ENCODE measurements around the gene ARL5B.
"Not testable (repeated sequence)": the region's sequence is repeated elsewhere in the genome, so short reads cannot be mapped to it uniquely, and the experiment has no call there.

The ARL5B gene

GRCh38 chr10:18659125-18659818 lies at the start of gene ARL5B:
Gene ARL5B (plus strand): TSS chr10:18659431. CDS start chr10:18659638, 207 bp downstream.
- H3K9me3 ChIP-seq (replicated peaks in 1 of 11): no peaks in the 10 kb centered on the region; a peak in 1 of 22 replicates
- peaks cover 6 to 39% (median 26%) of the 10 kb centered on the region in 11 experiments; a peak in 15 of 22 replicates for H3K36me3 ChIP-seq
- H3K27ac ChIP-seq: peak within 1 kb of the TSS; percentile 93 to 99 (median 98)
- peaks cover 28 to 35% (median 31%) of the 10 kb centered on the region in 10 experiments for H3K4me1 ChIP-seq
- H3K4me3 ChIP-seq: peak within 1 kb of the TSS; percentile 85 to 98 (median 94)
- no peak for TF ChIP-seq Cebpa-rat (IDR thresholded peaks at IDR 0.05)
- H3K4me2 ChIP-seq: peak within 1 kb of the TSS; percentile 85 to 97 (median 93)
- H3K27me3 ChIP-seq: no peaks in the 10 kb centered on the region
- peak within 1 kb of the TSS; percentile 95 to 99 (median 98) for H3K9ac ChIP-seq
- peaks cover 23 to 48% (median 39%) of the 10 kb centered on the region in 11 experiments; a peak in 20 of 22 replicates for H4K20me1 ChIP-seq

GRCh38 chr10:18610517-18610916 lies 48.7 kb upstream of the ARL5B start:
- Histone ChIP-seq H3K9ac (no peak overlapping the region), H3K27ac (no peak overlapping the region; a peak in 1 of 22 replicates), H3K4me1 (peaks cover 0 to 6% (median 0%) of the 10 kb centered on the region in 10 experiments; a peak in 4 of 20 replicates)

GRCh38 chr10:18611168-18611567 lies 48.1 kb upstream of the ARL5B start:
- H3K36me3 ChIP-seq: peaks cover 26 to 87% (median 59%) of the 10 kb centered on the region in 11 experiments
- H3K4me1 ChIP-seq: peaks cover 0 to 6% (median 0%) of the 10 kb centered on the region in 10 experiments; a peak in 4 of 20 replicates
- no peaks in the 10 kb centered on the region for H4K20me1 ChIP-seq
- no peak overlapping the region for H3K4me3 ChIP-seq
- no peaks in the 10 kb centered on the region for H3K27me3 ChIP-seq
- no peak overlapping the region for H3K9ac ChIP-seq
- H3K27ac ChIP-seq: no peak overlapping the region
- no peak overlapping the region for H3K4me2 ChIP-seq
- no peak for TF ChIP-seq Cebpa-rat (IDR thresholded peaks at IDR 0.05)
- no peaks in the 10 kb centered on the region for H3K9me3 ChIP-seq (replicated peaks in 1 of 11)

More at GRCh38 chr10:18610517-18610916, 48.7 kb upstream of the ARL5B start:
- TF ChIP-seq Cebpa-rat (IDR thresholded peaks at IDR 0.05): no peak
- H3K4me2 ChIP-seq: no peak overlapping the region
- H3K9me3 ChIP-seq (replicated peaks in 1 of 11): no peaks in the 10 kb centered on the region
- H3K36me3 ChIP-seq: peaks cover 28 to 87% (median 58%) of the 10 kb centered on the region in 11 experiments
- H3K27me3 ChIP-seq: no peaks in the 10 kb centered on the region
- H4K20me1 ChIP-seq: no peaks in the 10 kb centered on the region
- H3K4me3 ChIP-seq: no peak overlapping the region

- Histone ChIP-seq H3K9ac (no peak overlapping the region), H4K20me1 (no peaks in the 10 kb centered on the region), H3K4me3 (no peak overlapping the region), H3K27me3 (no peaks in the 10 kb centered on the region), H3K27ac (no peak overlapping the region), H3K9me3 (replicated peaks in 1 of 11) (no peaks in the 10 kb centered on the region), H3K4me1 (peaks cover 0 to 3% (median 0%) of the 10 kb centered on the region in 10 experiments; a peak in 4 of 20 replicates), H3K4me2 (no peak overlapping the region), H3K36me3 (peaks cover 18 to 72% (median 46%) of the 10 kb centered on the region in 11 experiments; a peak in 21 of 22 replicates)
- no peak for TF ChIP-seq Cebpa-rat (IDR thresholded peaks at IDR 0.05)
Observed at GRCh38 chr10:18615618-18616017, 43.6 kb upstream of the ARL5B start.

- Histone ChIP-seq H3K4me1 (no peaks in the 10 kb centered on the region), H3K27ac (peak overlapping the region in 2 of 11 experiments; percentile 22 to 34; a peak in 2 of 22 replicates), H3K9me3 (replicated peaks in 1 of 11) (no peaks in the 10 kb centered on the region), H3K4me3 (no peak overlapping the region), H4K20me1 (no peaks in the 10 kb centered on the region), H3K36me3 (peaks cover 18 to 77% (median 43%) of the 10 kb centered on the region in 11 experiments; a peak in 21 of 22 replicates), H3K27me3 (no peaks in the 10 kb centered on the region), H3K4me2 (no peak overlapping the region), H3K9ac (no peak overlapping the region)
- TF ChIP-seq Cebpa-rat (IDR thresholded peaks at IDR 0.05): no peak
Observed at GRCh38 chr10:18616337-18616736, 42.9 kb upstream of the ARL5B start.

DNA sequence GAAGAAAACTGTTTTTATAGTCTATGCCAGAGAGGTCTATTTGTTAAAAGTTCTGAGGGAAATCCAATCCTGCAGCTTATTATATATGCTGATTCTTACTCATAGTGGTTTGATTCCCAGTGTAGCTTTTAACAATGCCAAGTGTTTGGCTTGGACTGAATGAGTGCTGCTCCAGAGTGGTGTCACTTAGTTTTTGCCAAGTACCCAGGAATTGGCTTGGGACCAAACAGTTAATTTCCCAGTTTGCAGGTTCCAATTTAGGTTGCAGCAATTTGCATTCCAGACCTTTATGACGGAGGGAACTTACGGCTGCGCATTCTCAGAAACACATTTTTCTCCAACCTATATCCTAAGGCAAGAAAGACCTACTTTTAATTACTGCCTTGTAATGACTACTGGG lies 40.2 kb upstream of the ARL5B start:
- no peak overlapping the region for H3K4me2 ChIP-seq
- H3K9me3 ChIP-seq (replicated peaks in 1 of 11): no peaks in the 10 kb centered on the region
- no peak overlapping the region for H3K4me3 ChIP-seq
- H3K27me3 ChIP-seq: no peaks in the 10 kb centered on the region
- no peak for TF ChIP-seq Cebpa-rat (IDR thresholded peaks at IDR 0.05)
- peaks cover 5 to 66% (median 29%) of the 10 kb centered on the region in 11 experiments; a peak in 19 of 22 replicates for H3K36me3 ChIP-seq
- H3K4me1 ChIP-seq: peaks cover 0 to 9% (median 0%) of the 10 kb centered on the region in 10 experiments; a peak in 2 of 20 replicates
- H4K20me1 ChIP-seq: no peaks in the 10 kb centered on the region
- H3K27ac ChIP-seq: no peak overlapping the region
- H3K9ac ChIP-seq: no peak overlapping the region

- Histone ChIP-seq H3K9me3 (replicated peaks in 1 of 11) (no peaks in the 10 kb centered on the region), H3K9ac (no peak overlapping the region), H4K20me1 (no peaks in the 10 kb centered on the region), H3K36me3 (peaks cover 5 to 57% (median 26%) of the 10 kb centered on the region in 11 experiments; a peak in 19 of 22 replicates), H3K27ac (no peak overlapping the region), H3K4me1 (peaks cover 0 to 11% (median 0%) of the 10 kb centered on the region in 10 experiments; a peak in 2 of 20 replicates), H3K27me3 (no peaks in the 10 kb centered on the region), H3K4me3 (no peak overlapping the region), H3K4me2 (no peak overlapping the region)
- no peak for TF ChIP-seq Cebpa-rat (IDR thresholded peaks at IDR 0.05)
Observed at GRCh38 chr10:18620856-18621255, 38.4 kb upstream of the ARL5B start.

DNA sequence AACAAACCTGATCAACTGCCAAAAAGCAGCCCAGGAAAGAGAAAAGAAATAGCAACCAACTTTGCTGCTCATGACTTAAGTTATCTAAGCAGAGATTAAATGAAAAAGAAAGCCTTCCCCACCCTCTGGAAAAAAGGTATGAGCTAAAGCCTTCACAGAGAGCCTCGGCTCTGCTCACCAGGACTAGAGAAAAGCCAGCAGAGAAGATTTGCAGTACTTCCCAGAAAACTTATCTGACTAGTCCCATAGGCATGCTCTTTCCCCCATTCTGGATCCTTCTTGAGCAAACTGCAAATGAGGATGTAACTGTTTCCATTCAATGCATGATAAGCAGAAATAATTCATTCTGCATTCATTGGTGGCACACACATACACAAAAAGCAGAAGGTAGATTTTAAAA lies 35.6 kb upstream of the ARL5B start:
- not testable (repeated sequence) for H3K27ac ChIP-seq; H3K27me3 ChIP-seq; H4K20me1 ChIP-seq; H3K9ac ChIP-seq; H3K9me3 ChIP-seq (replicated peaks in 1 of 11); H3K4me3 ChIP-seq
- 0 out of 22 replicates have a peak overlapping the region, but pooled peaks of 1 of the 11 experiments have one; percentile 10 for H3K4me2 ChIP-seq
- peaks cover 0 to 19% (median 9%) of the 10 kb centered on the region in 10 experiments; a peak in 16 of 20 replicates for H3K4me1 ChIP-seq
- peaks cover 5 to 47% (median 29%) of the 10 kb centered on the region in 11 experiments; a peak in 19 of 22 replicates for H3K36me3 ChIP-seq

- no peaks in the 10 kb centered on the region for H3K9me3 ChIP-seq (replicated peaks in 1 of 11)
- H3K4me2 ChIP-seq: peak overlapping the region in 3 of 11 experiments; percentile 48 to 75 (median 65); a peak in 5 of 22 replicates
- no peak overlapping the region for H3K4me3 ChIP-seq
- TF ChIP-seq Cebpa-rat (IDR thresholded peaks at IDR 0.05): no peak
- H3K27ac ChIP-seq: no peak overlapping the region
- no peak overlapping the region for H3K9ac ChIP-seq
- H4K20me1 ChIP-seq: no peaks in the 10 kb centered on the region
- peaks cover 4 to 31% (median 18%) of the 10 kb centered on the region in 11 experiments; a peak in 19 of 22 replicates for H3K36me3 ChIP-seq
- peaks cover 0 to 19% (median 9%) of the 10 kb centered on the region in 10 experiments; a peak in 16 of 20 replicates for H3K4me1 ChIP-seq
- no peaks in the 10 kb centered on the region for H3K27me3 ChIP-seq
Observed at GRCh38 chr10:18625886-18626285, 33.3 kb upstream of the ARL5B start.

DNA sequence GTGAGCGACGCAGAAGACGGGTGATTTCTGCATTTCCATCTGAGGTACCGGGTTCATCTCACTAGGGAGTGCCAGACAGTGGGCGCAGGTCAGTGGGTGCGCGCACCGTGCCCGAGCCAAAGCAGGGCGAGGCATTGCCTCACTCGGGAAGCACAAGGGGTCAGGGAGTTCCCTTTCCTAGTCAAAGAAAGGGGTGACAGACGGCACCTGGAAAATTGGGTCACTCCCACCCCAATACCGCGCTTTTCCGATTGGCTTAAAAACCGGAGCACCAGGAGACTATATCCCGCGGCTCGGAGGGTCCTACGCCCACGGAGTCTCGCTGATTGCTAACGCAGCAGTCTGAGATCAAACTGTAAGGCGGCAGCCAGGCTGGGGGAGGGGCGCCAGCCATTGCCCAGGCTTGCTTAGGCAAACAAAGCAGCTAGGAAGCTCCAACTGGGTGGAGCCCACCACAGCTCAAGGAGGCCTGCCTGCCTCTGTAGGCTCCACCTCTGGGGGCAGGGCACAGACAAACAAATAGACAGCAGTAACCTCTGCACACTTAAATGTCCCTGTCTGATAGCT lies 31.7 kb upstream of the ARL5B start:
- H3K27ac ChIP-seq: peak overlapping the region; percentile 65 to 93 (median 88); a peak in 21 of 22 replicates
- peak overlapping the region; percentile 57 to 70 (median 64) for H3K4me3 ChIP-seq
- peak overlapping the region; percentile 81 to 91 (median 85) for H3K9ac ChIP-seq
- not testable (repeated sequence) for H3K27me3 ChIP-seq; H3K9me3 ChIP-seq (replicated peaks in 1 of 11); H4K20me1 ChIP-seq
- peak overlapping the region; percentile 48 to 78 (median 66) for H3K4me2 ChIP-seq
- H3K36me3 ChIP-seq: peaks cover 0 to 19% (median 2%) of the 10 kb centered on the region in 11 experiments; a peak in 11 of 22 replicates
- H3K4me1 ChIP-seq: peaks cover 0 to 19% (median 9%) of the 10 kb centered on the region in 10 experiments; a peak in 16 of 20 replicates

GRCh38 chr10:18632500-18632899 lies 26.7 kb upstream of the ARL5B start:
- not testable (repeated sequence) for H4K20me1 ChIP-seq; H3K9me3 ChIP-seq (replicated peaks in 1 of 11); H3K4me1 ChIP-seq; H3K4me3 ChIP-seq; H3K9ac ChIP-seq; H3K4me2 ChIP-seq; H3K27me3 ChIP-seq; H3K27ac ChIP-seq
- H3K36me3 ChIP-seq: peaks cover 0 to 15% (median 0%) of the 10 kb centered on the region in 11 experiments; a peak in 3 of 22 replicates

All from BLaER1 treated with 17β-estradiol and CSF1 and Interleukin-3, amounts not matched to agents 10 nM and 100 nM (cell line).